ENCODE measurements around the gene MYT1. TPM values are rescaled to one million over a fixed set of nuclear protein-coding genes. Genes with fewer than 3 reads are reported as not detected.

MYT1 gene
- total RNA-seq: not detected in 2 replicates

DNA sequence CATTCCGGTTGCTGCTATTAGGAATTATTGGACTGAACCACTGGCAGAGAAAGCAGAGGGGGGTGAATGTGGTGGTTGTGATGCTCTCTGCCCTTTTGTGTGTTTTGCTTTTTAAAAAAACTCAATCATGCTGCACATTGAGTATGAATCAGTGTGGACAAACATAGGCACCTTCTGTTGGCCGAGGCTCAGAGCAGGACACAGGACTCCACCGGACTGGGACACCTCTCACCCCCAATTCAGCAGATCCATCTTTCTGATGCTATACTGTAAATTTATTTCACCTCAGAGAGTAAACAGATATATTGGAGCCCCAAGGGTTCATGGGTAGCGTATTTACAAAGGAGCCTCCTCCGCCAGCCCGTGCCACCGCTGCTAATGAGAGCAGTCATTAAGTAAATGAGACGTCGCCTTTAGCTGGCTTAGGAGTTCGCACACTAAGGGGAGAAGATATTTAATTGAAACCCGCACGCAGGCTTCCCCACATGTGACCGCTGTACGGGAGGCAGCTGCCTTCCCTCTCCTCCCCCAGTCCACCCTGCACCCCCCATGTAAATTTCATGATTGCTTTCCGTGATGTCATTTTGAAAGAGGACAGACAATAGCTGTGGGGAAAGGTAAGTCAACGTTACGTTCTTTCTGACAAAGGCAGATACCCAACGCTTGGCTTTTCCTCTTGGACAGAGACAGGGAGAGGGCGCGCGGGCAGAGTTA, at the start of gene MYT1:
TSS of gene MYT1 (plus strand) at position 330 of the 714 bp plus-strand sequence. CDS start 34,410 bp downstream, outside the sequence.

DNA sequence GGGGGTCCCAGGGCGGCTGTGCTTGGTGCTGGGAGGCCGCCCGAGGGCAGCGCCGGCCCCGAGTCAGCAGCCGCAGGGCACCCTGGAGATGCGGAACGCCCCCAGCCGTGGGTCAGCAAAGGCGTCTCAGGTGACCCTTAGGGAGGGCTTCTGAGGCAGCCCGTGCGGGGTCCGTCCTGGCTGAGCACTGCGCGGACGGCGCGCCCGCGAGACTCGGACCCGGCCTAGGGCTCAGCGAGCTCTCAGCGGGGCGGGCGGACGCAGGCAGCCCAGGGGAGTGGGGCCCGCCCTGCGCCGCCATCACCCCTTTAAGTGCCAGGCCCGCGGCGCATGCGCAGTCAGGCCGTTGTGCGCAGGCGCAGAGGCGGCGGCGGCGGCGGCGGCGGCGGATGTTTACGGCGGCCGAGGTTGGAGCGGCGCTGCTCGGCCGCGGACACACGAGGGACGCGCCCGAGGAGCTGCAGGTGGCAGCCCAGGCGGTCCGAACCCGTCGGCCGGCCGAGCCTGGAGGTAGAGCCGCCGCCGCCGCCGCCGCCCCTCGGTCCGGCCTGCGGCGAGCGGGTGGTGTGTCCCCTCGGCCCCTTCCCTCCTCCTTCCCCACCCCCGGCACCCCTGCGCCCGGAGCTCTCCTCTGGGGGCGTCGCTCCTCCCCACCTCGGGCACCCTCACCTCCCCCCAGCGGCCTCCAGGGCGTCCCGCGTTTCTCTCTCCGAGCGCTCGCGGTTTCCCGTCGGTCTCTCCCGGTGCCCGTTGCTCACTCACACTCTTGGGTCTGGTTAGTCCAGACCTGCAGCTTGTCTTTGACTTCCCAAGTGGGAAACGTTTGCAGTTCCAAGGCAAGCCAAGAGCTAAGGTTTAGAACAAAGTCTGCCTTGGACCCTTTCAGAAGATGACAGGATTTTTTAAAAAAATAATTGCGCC, 91.4 kb downstream of the MYT1 start, which contains the start of gene PCMTD2:
TSS of gene PCMTD2 (plus strand) at position 388 of the 921 bp plus-strand sequence. CDS start 4,218 bp downstream, outside the sequence.

Other genes starting within 250 kb of the MYT1 start
- gene UCKL1, start 208.0 kb upstream of the MYT1 start, total RNA-seq: 9.5 and 23.1 TPM in 2 replicates
- 10.5 and 14.2 TPM in 2 replicates for gene ZNF512B, start 194.5 kb upstream of the MYT1 start, total RNA-seq
- 11.1 and 11.6 TPM in 2 replicates for gene SAMD10, start 184.8 kb upstream of the MYT1 start, total RNA-seq
- 38.0 and 43.2 TPM in 2 replicates for gene PRPF6, start 183.3 kb upstream of the MYT1 start, total RNA-seq
- gene C20orf204, start 128.3 kb upstream of the MYT1 start, total RNA-seq: 0.14 and 0.74 TPM in 2 replicates
- gene SOX18, start 114.8 kb upstream of the MYT1 start, total RNA-seq: 0.07 TPM in 1 of 2 replicates, not detected in the other
- gene TCEA2, start 101.3 kb upstream of the MYT1 start, total RNA-seq: 9.5 and 10.0 TPM in 2 replicates
- gene RGS19, start 84.9 kb upstream of the MYT1 start, total RNA-seq: 21.4 and 22.6 TPM in 2 replicates
- 0.28 and 1.6 TPM in 2 replicates for gene OPRL1, start 84.4 kb upstream of the MYT1 start, total RNA-seq
- 0.28 TPM in 1 of 2 replicates, not detected in the other for gene LKAAEAR1, start 80.1 kb upstream of the MYT1 start, total RNA-seq
- gene NPBWR2, start 56.9 kb upstream of the MYT1 start, total RNA-seq: not detected in 2 replicates
- 22.9 and 37.4 TPM in 2 replicates for gene PCMTD2, start 91.3 kb downstream of the MYT1 start, total RNA-seq